Lower leg skin (tissue), 3 donors: ENCODE measurements around the gene ICA1.

Experiments
- POLR2A ChIP-seq, 2 donors: fragments of 450-650 bp; IDR thresholded peaks; one replicate each; pipeline ENCODE4 v1.6.1; 2016 to 2017; ENCODE audit warnings: antibody characterized with exemption in 2 of 2, mild to moderate bottlenecking in 1 of 2, moderate library complexity in 1 of 2
- TF ChIP-seq, protein P1 (sequence below), 3 donors: fragments of 450-650 bp; IDR thresholded peaks; one replicate each; pipeline ENCODE4 v1.5.1; 2016; ENCODE audit warnings: antibody characterized with exemption in 3 of 3, mild to moderate bottlenecking in 3 of 3, moderate library complexity in 2 of 3

DNA sequence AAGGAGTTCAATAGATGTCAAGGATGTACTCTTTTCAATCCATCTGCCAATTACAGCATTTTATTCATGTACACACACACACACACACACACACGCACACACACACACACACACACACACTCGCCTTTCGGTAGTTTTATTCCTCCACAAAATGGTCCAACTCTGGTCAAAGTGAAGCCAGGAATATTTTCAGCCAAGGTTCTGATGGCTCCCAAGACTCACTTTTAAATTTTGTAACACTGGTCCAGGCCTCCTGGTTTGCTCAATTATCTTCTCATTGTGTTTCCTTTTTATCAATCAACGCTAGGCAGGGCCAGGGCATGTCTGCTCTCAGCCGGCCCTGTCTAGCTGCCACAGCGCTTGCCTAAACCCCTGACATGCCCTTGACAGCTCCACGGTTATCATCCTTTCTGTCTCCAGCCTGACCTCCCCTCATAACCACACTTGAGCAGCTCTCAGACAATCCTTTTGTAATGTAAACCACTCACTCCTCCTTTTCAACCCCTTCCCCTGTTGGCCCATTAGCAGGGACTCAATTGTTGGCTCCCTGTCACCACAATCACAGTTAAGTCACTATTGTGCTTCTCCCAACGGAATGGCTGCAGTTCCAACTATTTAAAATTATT lies 115.1 kb downstream of the ICA1 start:
- TF ChIP-seq POLR2A (IDR thresholded peaks at IDR 0.05), result no peak
- TF ChIP-seq, protein P1, sequence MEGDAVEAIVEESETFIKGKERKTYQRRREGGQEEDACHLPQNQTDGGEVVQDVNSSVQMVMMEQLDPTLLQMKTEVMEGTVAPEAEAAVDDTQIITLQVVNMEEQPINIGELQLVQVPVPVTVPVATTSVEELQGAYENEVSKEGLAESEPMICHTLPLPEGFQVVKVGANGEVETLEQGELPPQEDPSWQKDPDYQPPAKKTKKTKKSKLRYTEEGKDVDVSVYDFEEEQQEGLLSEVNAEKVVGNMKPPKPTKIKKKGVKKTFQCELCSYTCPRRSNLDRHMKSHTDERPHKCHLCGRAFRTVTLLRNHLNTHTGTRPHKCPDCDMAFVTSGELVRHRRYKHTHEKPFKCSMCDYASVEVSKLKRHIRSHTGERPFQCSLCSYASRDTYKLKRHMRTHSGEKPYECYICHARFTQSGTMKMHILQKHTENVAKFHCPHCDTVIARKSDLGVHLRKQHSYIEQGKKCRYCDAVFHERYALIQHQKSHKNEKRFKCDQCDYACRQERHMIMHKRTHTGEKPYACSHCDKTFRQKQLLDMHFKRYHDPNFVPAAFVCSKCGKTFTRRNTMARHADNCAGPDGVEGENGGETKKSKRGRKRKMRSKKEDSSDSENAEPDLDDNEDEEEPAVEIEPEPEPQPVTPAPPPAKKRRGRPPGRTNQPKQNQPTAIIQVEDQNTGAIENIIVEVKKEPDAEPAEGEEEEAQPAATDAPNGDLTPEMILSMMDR (IDR thresholded peaks at IDR 0.05), result no peak
